Vagina (tissue), 2 donors: Measurements from ENCODE around the gene IL12RB2.

ENCODE experiments used
- CTCF ChIP-seq, 3 experiments: fragments of 450-650 bp in 2 of 3; fragments of 200-600 bp in 1 of 3; sonication (generic) in 1 of 3; IDR thresholded peaks; one replicate each; pipeline ENCODE4 v1.5.1; 2017 to 2019; ENCODE audit warnings: antibody characterized with exemption in 3 of 3, mild to moderate bottlenecking in 2 of 3, moderate library complexity in 2 of 3
- POLR2A ChIP-seq, 2 donors: fragments of 450-650 bp; IDR thresholded peaks; one replicate each; pipeline ENCODE4 v1.6.1; 2017; ENCODE audit warnings: antibody characterized with exemption in 2 of 2, mild to moderate bottlenecking in 2 of 2, moderate library complexity in 2 of 2

GRCh38 chr1:67393737-67394136 is 86.1 kb downstream of the IL12RB2 start:
- TF ChIP-seq CTCF (IDR thresholded peaks at IDR 0.05) (no peak), POLR2A (IDR thresholded peaks at IDR 0.05) (no peak)
